Mononuclear cell (primary cell): ENCODE data around the gene ITGA1. TPM values are rescaled to one million over a fixed set of nuclear protein-coding genes. Genes with fewer than 3 reads are reported as not detected.

Source experiments
- H3K27me3 ChIP-seq: 2 replicates; pipeline ENCODE4 v1.6.0; 2011; ENCODE audit warnings: low read length, control low read depth; ENCODE audit not compliant: insufficient read depth
- H3K4me1 ChIP-seq: 2 replicates; pipeline ENCODE4 v1.5.1; 2011; ENCODE audit warnings: mild to moderate bottlenecking, low read length, control low read depth; ENCODE audit not compliant: insufficient read depth
- H3K4me3 ChIP-seq: 2 replicates; pipeline ENCODE4 v1.5.1; 2011; ENCODE audit warnings: mild to moderate bottlenecking, low read length, moderate library complexity
- H3K9me3 ChIP-seq: 2 replicates; pipeline ENCODE4 v1.5.1; 2011; ENCODE audit warnings: low read depth, mild to moderate bottlenecking, control low read depth, low read length
- total RNA-seq: library from RNA; depleted of rRNA; stranded (reverse); fragments of >200 nt; gene quantifications from one replicate; pipeline ENCODE4 v1.2.3, GENCODE V29; 2012

The ITGA1 gene
- total RNA-seq, 1 donor = 0.84 TPM

GRCh38 chr5:52784737-52785136 is 3.0 kb upstream of the ITGA1 start:
- Histone ChIP-seq H3K4me3 (no peak overlapping the region), H3K4me1 (peaks cover 28% of the 10 kb centered on the region), H3K9me3 (no peaks in the 10 kb centered on the region), H3K27me3 (peaks cover 16% of the 10 kb centered on the region)

GRCh38 chr5:52786391-52786790 is 1.3 kb upstream of the ITGA1 start:
- H3K4me3 ChIP-seq = no peak overlapping the region
- peaks cover 16% of the 10 kb centered on the region for H3K27me3 ChIP-seq
- H3K9me3 ChIP-seq = no peaks in the 10 kb centered on the region
- peaks cover 36% of the 10 kb centered on the region for H3K4me1 ChIP-seq

- H3K4me3 ChIP-seq = peak overlapping the region; percentile 55
- H3K4me1 ChIP-seq = peaks cover 36% of the 10 kb centered on the region
- peaks cover 16% of the 10 kb centered on the region for H3K27me3 ChIP-seq
- no peaks in the 10 kb centered on the region for H3K9me3 ChIP-seq
These were observed 642 bp upstream of the ITGA1 start for GRCh38 chr5:52786949-52787599.

GRCh38 chr5:52788505-52788821 is 747 bp downstream of the ITGA1 start:
- Histone ChIP-seq H3K4me1 (peaks cover 36% of the 10 kb centered on the region), H3K27me3 (peaks cover 16% of the 10 kb centered on the region), H3K4me3 (peak overlapping the region; percentile 55), H3K9me3 (no peaks in the 10 kb centered on the region)

GRCh38 chr5:52789378-52789777 is 1.7 kb downstream of the ITGA1 start:
- Histone ChIP-seq H3K4me3 (no peak overlapping the region), H3K9me3 (no peaks in the 10 kb centered on the region), H3K27me3 (peaks cover 16% of the 10 kb centered on the region), H3K4me1 (peaks cover 36% of the 10 kb centered on the region)

- H3K9me3 ChIP-seq = no peaks in the 10 kb centered on the region
- H3K4me1 ChIP-seq = peaks cover 33% of the 10 kb centered on the region
- H3K27me3 ChIP-seq = peaks cover 13% of the 10 kb centered on the region
- no peak overlapping the region for H3K4me3 ChIP-seq
These were observed 2.1 kb downstream of the ITGA1 start for GRCh38 chr5:52789851-52790250.

- H3K9me3 ChIP-seq = no peaks in the 10 kb centered on the region
- H3K27me3 ChIP-seq = peaks cover 4% of the 10 kb centered on the region
- H3K4me1 ChIP-seq = peaks cover 28% of the 10 kb centered on the region
- no peak overlapping the region for H3K4me3 ChIP-seq
These were observed 3.6 kb downstream of the ITGA1 start for GRCh38 chr5:52791366-52791765.

GRCh38 chr5:52794519-52794918 is 6.8 kb downstream of the ITGA1 start:
- H3K4me1 ChIP-seq = peaks cover 23% of the 10 kb centered on the region

GRCh38 chr5:52796031-52796430 is 8.3 kb downstream of the ITGA1 start:
- Histone ChIP-seq H3K4me1 (peaks cover 24% of the 10 kb centered on the region), H3K27me3 (no peaks in the 10 kb centered on the region), H3K9me3 (no peaks in the 10 kb centered on the region), H3K4me3 (no peak overlapping the region)

More at GRCh38 chr5:52794519-52794918, 6.8 kb downstream of the ITGA1 start:
- Histone ChIP-seq H3K27me3 (no peaks in the 10 kb centered on the region), H3K9me3 (no peaks in the 10 kb centered on the region), H3K4me3 (no peak overlapping the region)

- Histone ChIP-seq H3K4me3 (no peak overlapping the region), H3K9me3 (no peaks in the 10 kb centered on the region), H3K27me3 (no peaks in the 10 kb centered on the region), H3K4me1 (peaks cover 29% of the 10 kb centered on the region)
These were observed 8.9 kb downstream of the ITGA1 start for GRCh38 chr5:52796516-52797103.

GRCh38 chr5:52798938-52799337 is 11.2 kb downstream of the ITGA1 start:
- Histone ChIP-seq H3K27me3 (no peaks in the 10 kb centered on the region), H3K9me3 (no peaks in the 10 kb centered on the region), H3K4me3 (peak overlapping the region; percentile 58), H3K4me1 (peaks cover 37% of the 10 kb centered on the region)

GRCh38 chr5:52799358-52799982 is 11.8 kb downstream of the ITGA1 start:
- H3K9me3 ChIP-seq = no peaks in the 10 kb centered on the region
- H3K4me3 ChIP-seq = peak overlapping the region; percentile 58
- H3K4me1 ChIP-seq = peaks cover 38% of the 10 kb centered on the region
- H3K27me3 ChIP-seq = no peaks in the 10 kb centered on the region

- H3K4me3 ChIP-seq = peak overlapping the region; percentile 58
- peaks cover 43% of the 10 kb centered on the region for H3K4me1 ChIP-seq
- H3K9me3 ChIP-seq = no peaks in the 10 kb centered on the region
- no peaks in the 10 kb centered on the region for H3K27me3 ChIP-seq
These were observed 12.3 kb downstream of the ITGA1 start for GRCh38 chr5:52799983-52800393.

- Histone ChIP-seq H3K4me3 (peak overlapping the region; percentile 58), H3K9me3 (no peaks in the 10 kb centered on the region), H3K27me3 (no peaks in the 10 kb centered on the region), H3K4me1 (peaks cover 49% of the 10 kb centered on the region)
These were observed 12.9 kb downstream of the ITGA1 start for GRCh38 chr5:52800394-52801213.

- Histone ChIP-seq H3K27me3 (no peaks in the 10 kb centered on the region), H3K4me3 (peak overlapping the region; percentile 58)
These were observed 13.6 kb downstream of the ITGA1 start for GRCh38 chr5:52801329-52801728.

More at GRCh38 chr5:52801329-52801728, 13.6 kb downstream of the ITGA1 start:
- Histone ChIP-seq H3K4me1 (peaks cover 51% of the 10 kb centered on the region), H3K9me3 (no peaks in the 10 kb centered on the region)
